Smooth muscle cell (in vitro differentiated cells): ENCODE measurements around the gene PITHD1. TPM values are rescaled to one million over a fixed set of nuclear protein-coding genes. Genes with fewer than 3 reads are reported as not detected.
"Not testable (repeated sequence)": the region's sequence is repeated elsewhere in the genome, so short reads cannot be mapped to it uniquely, and the experiment has no call there.

ENCODE experiments used
- DNase-seq: peaks from one replicate; lab custom pipeline; 2025; ENCODE audit not compliant: unreplicated experiment; lab: John Stamatoyannopoulos, UW
- H2AFZ ChIP-seq: fragments of 200-600 bp; sonication (generic); 2 replicates; pipeline ENCODE4 v1.6.0; 2016; ENCODE audit warnings: antibody characterized with exemption, low read depth, mild to moderate bottlenecking
- H3F3A ChIP-seq: fragments of 200-600 bp; sonication (generic); 2 replicates; pipeline ENCODE4 v1.6.0; 2017; ENCODE audit warnings: antibody characterized with exemption, low read depth
- H3K27ac ChIP-seq: fragments of 200-600 bp; sonication (generic); 2 replicates; pipeline ENCODE4 v1.5.1; 2016; ENCODE audit warnings: low read depth, mild to moderate bottlenecking
- H3K27me3 ChIP-seq: fragments of 200-600 bp; sonication (generic); 2 replicates; pipeline ENCODE4 v1.6.1; 2016; ENCODE audit warnings: low read depth, mild to moderate bottlenecking
- H3K36me3 ChIP-seq: fragments of 200-600 bp; sonication (generic); 2 replicates; pipeline ENCODE4 v1.5.1; 2016; ENCODE audit warnings: low read depth
- H3K4me1 ChIP-seq: fragments of 200-600 bp; sonication (generic); 2 replicates; pipeline ENCODE4 v1.5.1; 2016; ENCODE audit warnings: low read depth
- H3K4me2 ChIP-seq: fragments of 200-600 bp; sonication (generic); 2 replicates; pipeline ENCODE4 v1.6.0; 2016; ENCODE audit warnings: mild to moderate bottlenecking
- H3K4me3 ChIP-seq: fragments of 200-600 bp; sonication (generic); 2 replicates; pipeline ENCODE4 v1.5.1; 2016; ENCODE audit warnings: mild to moderate bottlenecking
- H3K79me2 ChIP-seq: fragments of 200-600 bp; sonication (generic); 2 replicates; pipeline ENCODE4 v1.6.0; 2016; ENCODE audit warnings: low read depth, mild to moderate bottlenecking
- H3K9ac ChIP-seq: fragments of 200-600 bp; sonication (generic); 2 replicates; pipeline ENCODE4 v1.6.0; 2016; ENCODE audit warnings: low read depth
- H3K9me3 ChIP-seq: fragments of 200-600 bp; sonication (generic); replicated peaks from 2 replicates; pipeline ENCODE4 v1.5.1; 2016; ENCODE audit warnings: low read depth
- H4K20me1 ChIP-seq: fragments of 200-600 bp; sonication (generic); 2 replicates; pipeline ENCODE4 v1.6.0; 2016; ENCODE audit warnings: low read depth
- CTCF ChIP-seq: fragments of 200-600 bp; sonication (generic); IDR thresholded peaks from 2 replicates; pipeline ENCODE4 v1.5.1; 2017; ENCODE audit warnings: borderline replicate concordance, mild to moderate bottlenecking, antibody characterized with exemption; ENCODE audit not compliant: insufficient read depth, poor library complexity, severe bottlenecking
- WGBS: methylation state at CpG from one replicate; pipeline ENCODE4 v1.1.7; 2016; ENCODE audit warnings: low lambda C conversion rate; 5-methylcytosine and 5-hydroxymethylcytosine counted together
- polyA plus RNA-seq: library from polyadenylated mRNA; unstranded; fragments of >200 nt; fragmentation: Nextera tagmentation; extraction: Ambion mirVana; gene quantifications from 2 replicates; pipeline ENCODE4 v1.2.1, GENCODE V29; 2016
- total RNA-seq: library from RNA; depleted of rRNA; stranded (reverse); fragments of >200 nt; gene quantifications from 2 replicates; pipeline ENCODE4 v1.2.3, GENCODE V29; 2014

Gene PITHD1
- total and polyA plus RNA-seq, 2 experiments from 2014 or later, result 32.0 to 49.6 TPM

GRCh38 chr1:23793861-23794731, 15.9 kb downstream of the PITHD1 start:
- DNase-seq, result no peak
- Histone ChIP-seq H3F3A (peaks cover 18% of the 10 kb centered on the region), H3K27ac (no peak overlapping the region), H3K79me2 (peaks cover 19% of the 10 kb centered on the region), H3K4me2 (no peak overlapping the region), H3K27me3 (no peaks in the 10 kb centered on the region), H3K36me3 (no peaks in the 10 kb centered on the region), H4K20me1 (peaks cover 11% of the 10 kb centered on the region), H3K9me3 (no peaks in the 10 kb centered on the region), H2AFZ (no peak overlapping the region), H3K4me3 (no peak overlapping the region), H3K4me1 (peaks cover 13% of the 10 kb centered on the region), H3K9ac (no peak overlapping the region)
- no peak for TF ChIP-seq CTCF
- WGBS, result 94% methylated on average over 17 of the region's 21 CpGs

GRCh38 chr1:23794732-23795182, 16.5 kb downstream of the PITHD1 start:
- H3K4me3 ChIP-seq, H3K9ac ChIP-seq, H3K27ac ChIP-seq, DNase-seq, H3K27me3 ChIP-seq, H3K9me3 ChIP-seq, H2AFZ ChIP-seq, H3K4me2 ChIP-seq, H3K36me3 ChIP-seq: not testable (repeated sequence)
- Histone ChIP-seq H3K79me2 (peaks cover 19% of the 10 kb centered on the region), H3F3A (peaks cover 12% of the 10 kb centered on the region), H3K4me1 (peaks cover 17% of the 10 kb centered on the region), H4K20me1 (peaks cover 11% of the 10 kb centered on the region)
- WGBS, result 89% methylated on average over 9 of the region's 9 CpGs

- Histone ChIP-seq H3K4me3 (no peak overlapping the region), H3K9ac (no peak overlapping the region), H4K20me1 (peaks cover 11% of the 10 kb centered on the region), H3K36me3 (no peaks in the 10 kb centered on the region), H3K9me3 (no peaks in the 10 kb centered on the region), H3K27me3 (no peaks in the 10 kb centered on the region), H3K4me1 (peaks cover 11% of the 10 kb centered on the region), H3K4me2 (no peak overlapping the region), H3K79me2 (peaks cover 19% of the 10 kb centered on the region), H3K27ac (no peak overlapping the region), H2AFZ (no peak overlapping the region), H3F3A (peaks cover 5% of the 10 kb centered on the region)
- DNase-seq, result no peak
- WGBS, result 96% methylated on average over 15 of the region's 16 CpGs
- TF ChIP-seq CTCF, result no peak
Observed at GRCh38 chr1:23795676-23796465, 17.7 kb downstream of the PITHD1 start.
